Dermis blood vessel endothelial cell (primary cell): ENCODE data around the gene GTPBP6. TPM values are rescaled to one million over a fixed set of nuclear protein-coding genes. Genes with fewer than 3 reads are reported as not detected.
"Not testable (repeated sequence)": the region's sequence is repeated elsewhere in the genome, so short reads cannot be mapped to it uniquely, and the experiment has no call there.

Experiments used
- DNase-seq: peaks from one replicate; pipeline ENCODE4 v3.0.0; 2010
- total RNA-seq: library from RNA; depleted of rRNA; stranded (reverse); fragments of >200 nt; gene quantifications from 2 replicates; pipeline ENCODE4 v1.2.3, GENCODE V29; 2014

Gene GTPBP6
- total RNA-seq, 1 donor from 2014 or later = 31.7 TPM

DNA sequence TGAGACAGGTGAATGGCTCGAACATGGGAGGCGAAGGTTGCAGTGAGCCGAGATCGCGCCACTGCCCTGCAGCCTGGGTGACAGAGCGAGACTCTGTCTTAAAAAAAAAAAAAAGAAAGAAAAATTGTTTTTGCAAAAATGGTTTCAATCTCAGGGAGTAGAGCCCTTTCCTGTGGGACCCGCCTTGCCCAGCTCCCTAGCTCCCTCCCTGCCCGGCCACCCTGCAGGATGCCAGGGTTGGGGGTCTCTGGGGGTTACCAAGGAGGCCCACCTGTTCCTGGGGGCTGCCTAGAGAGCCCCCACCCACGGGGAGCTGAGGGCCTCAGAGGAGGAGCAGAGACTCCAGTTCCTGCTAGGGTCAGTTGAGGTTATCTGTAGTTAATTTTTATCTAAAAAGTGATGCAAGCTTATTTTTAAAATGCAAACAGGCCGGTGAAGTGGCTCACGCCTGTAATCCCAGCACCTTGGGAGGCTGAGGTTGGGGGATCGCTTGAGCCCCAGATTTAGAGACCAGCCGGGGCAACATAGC lies 56.2 kb downstream of the GTPBP6 start:
- DNase-seq = no peak

DNA sequence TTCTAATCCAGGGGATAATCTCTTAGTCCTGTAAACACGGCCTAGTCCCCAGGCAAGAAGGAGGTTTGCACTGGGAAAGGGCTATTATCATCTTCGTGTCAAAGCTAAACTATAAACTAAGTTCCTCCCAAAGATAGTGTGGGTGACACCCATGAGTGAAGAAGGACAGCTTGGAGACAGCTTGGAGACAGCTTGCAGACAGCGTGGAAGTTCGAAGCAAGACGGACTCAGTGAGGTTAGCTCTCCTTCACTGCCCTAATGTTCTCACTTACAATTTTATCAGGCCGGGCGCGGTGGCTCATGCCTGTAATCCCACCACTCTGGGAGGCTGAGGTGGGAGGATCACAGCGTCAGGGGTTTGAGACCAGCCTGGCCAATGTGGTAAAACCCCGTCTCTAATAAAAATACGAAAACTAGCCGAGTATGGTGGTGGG lies 56.7 kb downstream of the GTPBP6 start:
- no peak for DNase-seq

DNA sequence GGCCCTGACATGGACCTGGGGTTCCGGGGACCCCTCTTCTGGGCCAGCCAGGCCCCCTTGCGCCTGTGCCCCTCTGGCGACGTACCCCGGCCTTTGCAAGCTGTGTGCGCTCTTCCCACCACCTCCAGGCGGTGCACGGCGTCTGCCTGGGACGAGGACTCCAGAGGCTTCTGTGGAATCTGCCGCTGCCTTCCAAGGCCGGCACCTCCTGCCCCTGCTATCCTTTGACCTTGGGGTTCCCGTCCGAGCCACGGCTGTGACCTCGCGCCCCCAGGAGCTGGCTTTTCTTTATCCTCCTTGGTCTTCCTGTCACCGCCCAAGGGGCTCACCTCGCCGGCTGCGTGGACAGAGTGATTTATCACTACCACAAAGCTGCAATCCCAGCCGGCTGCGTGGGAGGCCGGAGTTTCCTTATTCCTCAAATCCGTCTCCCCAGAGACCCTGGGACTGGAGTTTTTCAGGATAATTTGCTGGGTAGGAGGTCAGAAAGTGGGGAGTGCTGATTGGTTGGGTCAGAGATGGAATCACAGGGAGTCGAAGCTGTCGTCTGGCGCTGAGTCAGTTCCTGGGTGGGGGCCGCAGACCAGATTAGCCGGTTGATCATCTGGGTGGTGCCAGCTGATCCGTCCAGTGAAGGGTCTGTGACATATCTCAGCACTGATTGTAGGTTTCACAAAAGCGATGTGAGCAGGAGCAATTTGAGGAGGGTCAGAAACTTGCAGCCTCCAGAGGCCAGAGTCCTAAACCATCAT lies 57.3 kb downstream of the GTPBP6 start:
- DNase-seq = no peak

GRCh38 chrX:259692-260355 lies 58.8 kb downstream of the GTPBP6 start:
- peak; percentile 36 for DNase-seq

- DNase-seq = no peak
These were observed 60.1 kb downstream of the GTPBP6 start for GRCh38 chrX:258291-259040.

GRCh38 chrX:257681-258289 lies 60.8 kb downstream of the GTPBP6 start:
- no peak for DNase-seq

DNA sequence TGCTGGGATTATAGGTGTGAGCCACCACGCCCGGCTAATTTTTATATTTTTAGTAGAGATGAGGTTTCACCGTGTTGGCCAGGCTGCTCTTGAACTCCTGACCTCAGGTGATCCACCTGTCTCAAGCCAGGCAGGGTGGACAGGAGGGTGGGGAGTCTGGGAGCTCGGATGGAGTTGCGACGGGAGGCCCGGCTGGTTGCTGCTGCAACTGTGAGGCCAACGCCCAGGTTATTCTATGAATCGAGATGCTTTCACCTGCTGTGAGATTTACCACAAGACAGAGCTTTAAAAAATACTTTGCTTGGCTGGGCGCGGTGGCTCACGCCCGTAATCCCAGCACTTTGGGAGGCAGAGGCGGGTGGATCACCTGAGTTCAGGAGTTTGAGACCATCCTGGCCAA lies 61.5 kb downstream of the GTPBP6 start:
- DNase-seq = not testable (repeated sequence)

DNA sequence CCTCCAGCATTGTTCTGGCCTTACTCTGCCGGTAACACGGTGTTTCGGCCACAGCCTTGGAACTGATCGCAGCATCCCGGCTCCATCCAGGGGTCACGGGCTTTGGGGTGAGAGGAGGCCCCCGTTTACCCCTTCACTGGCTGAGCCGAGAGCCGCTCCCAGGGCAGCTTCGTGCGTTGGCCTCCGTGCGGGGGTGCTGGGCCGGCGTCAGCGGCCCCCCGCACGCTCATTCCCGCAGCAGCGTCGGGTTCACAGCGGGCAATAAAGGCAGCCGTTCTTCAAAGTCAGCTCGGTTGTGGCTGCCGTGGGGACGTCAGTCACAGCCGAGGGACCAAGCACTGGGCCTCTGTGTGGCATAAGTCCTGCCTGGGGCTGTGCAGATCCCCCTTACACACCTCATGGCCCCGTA lies 62.7 kb downstream of the GTPBP6 start:
- DNase-seq = no peak

Other genes with a start within 250 kb of the GTPBP6 start
- gene PLCXD1, start 37.4 kb downstream of the GTPBP6 start, total RNA-seq = 5.1 and 15.0 TPM in 2 replicates
- gene PPP2R3B, start 68.1 kb upstream of the GTPBP6 start, total RNA-seq = 13.5 and 16.3 TPM in 2 replicates